PFSK-1 (cell line): ENCODE results near the gene SUCLG2.

ENCODE experiments used
- POLR2AphosphoS5 ChIP-seq: IDR thresholded peaks from 2 replicates; pipeline ENCODE4 v1.6.1; 2012; ENCODE audit warnings: low read depth, mild to moderate bottlenecking, control low read depth, low read length, moderate library complexity
- REST ChIP-seq, 2 experiments: IDR thresholded peaks; 2 replicates each; pipeline versions ENCODE4 v1.6.1 to v1.8.0; 2011 to 2012; ENCODE audit warnings: low read depth in 2 of 2, low read length in 2 of 2, control low read depth in 1 of 2, inconsistent platforms in 1 of 2, mild to moderate bottlenecking in 1 of 2, moderate library complexity in 1 of 2; ENCODE audit not compliant: insufficient read depth in 1 of 2
- SIN3A ChIP-seq: IDR thresholded peaks from 2 replicates; pipeline ENCODE4 v1.6.1; 2012; ENCODE audit warnings: mild to moderate bottlenecking, low read length, moderate library complexity, borderline replicate concordance; ENCODE audit not compliant: insufficient read depth

DNA sequence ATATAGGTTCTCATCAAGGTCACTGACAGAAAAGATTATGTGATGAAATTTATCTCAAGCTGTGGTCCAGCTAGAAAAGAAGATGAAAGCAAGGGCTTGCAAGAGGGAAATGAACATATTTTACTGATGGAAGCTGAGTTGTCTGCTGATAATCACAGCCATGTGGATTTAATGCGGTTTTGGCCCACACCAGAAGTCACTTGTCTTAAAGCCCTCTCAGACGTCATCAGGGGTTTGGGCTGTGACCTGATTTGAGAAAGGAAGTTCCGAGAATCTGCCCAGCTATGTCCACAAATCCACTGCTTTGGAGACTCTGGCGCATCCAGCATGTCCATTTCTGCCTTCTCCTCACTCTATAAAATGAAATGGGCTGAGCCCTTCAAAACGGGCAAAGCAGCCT, 278.4 kb downstream of the SUCLG2 start:
- TF ChIP-seq POLR2AphosphoS5: no peak
- no peak for TF ChIP-seq REST (IDR thresholded peaks at IDR 0.05; ENCODE audit: insufficient read depth in 1 of 2, low read depth in 2 of 2, low read length in 2 of 2)
- no peak for TF ChIP-seq SIN3A
